ENCODE measurements around the gene LRCH4.

DNA sequence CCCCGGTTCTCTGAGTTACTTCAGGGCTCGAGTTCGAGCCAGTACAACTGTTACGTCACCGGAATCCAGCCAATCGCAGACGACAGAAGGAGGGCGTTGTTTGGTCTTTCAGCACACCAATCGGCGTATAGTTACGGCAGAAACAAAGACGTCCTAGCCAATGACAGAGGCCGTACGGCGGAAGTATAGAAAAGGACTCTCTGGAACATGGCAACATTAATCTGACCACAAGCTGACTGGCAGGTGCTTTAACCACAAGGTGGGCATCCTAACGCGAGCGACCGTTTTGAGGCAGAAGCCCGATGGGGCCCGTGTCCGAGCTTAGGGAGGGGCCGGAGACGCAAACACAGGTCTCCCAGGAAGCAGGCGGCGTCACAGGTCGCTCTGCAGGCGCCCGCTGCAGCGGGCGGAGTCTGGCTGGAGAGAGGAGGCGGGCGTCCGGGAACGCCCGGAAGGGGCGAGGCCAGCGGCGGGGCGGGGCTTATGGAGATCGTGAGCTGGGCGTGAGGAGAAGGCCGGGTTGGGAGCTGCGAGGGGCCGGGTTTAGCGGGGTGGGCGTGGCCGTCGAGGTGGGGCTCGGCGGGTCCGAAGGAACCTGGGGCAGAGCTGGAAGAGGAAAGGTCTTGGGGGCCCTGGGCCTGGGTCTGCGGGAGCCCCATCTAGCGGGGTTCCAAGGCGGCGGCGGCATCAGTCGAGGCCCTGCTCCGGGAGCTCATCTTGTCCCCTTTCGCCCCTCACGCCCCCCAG lies 26.2 kb upstream of the LRCH4 start, which contains the start of gene MOSPD3:
- TF ChIP-seq, protein P1, sequence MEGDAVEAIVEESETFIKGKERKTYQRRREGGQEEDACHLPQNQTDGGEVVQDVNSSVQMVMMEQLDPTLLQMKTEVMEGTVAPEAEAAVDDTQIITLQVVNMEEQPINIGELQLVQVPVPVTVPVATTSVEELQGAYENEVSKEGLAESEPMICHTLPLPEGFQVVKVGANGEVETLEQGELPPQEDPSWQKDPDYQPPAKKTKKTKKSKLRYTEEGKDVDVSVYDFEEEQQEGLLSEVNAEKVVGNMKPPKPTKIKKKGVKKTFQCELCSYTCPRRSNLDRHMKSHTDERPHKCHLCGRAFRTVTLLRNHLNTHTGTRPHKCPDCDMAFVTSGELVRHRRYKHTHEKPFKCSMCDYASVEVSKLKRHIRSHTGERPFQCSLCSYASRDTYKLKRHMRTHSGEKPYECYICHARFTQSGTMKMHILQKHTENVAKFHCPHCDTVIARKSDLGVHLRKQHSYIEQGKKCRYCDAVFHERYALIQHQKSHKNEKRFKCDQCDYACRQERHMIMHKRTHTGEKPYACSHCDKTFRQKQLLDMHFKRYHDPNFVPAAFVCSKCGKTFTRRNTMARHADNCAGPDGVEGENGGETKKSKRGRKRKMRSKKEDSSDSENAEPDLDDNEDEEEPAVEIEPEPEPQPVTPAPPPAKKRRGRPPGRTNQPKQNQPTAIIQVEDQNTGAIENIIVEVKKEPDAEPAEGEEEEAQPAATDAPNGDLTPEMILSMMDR (IDR thresholded peaks at IDR 0.05; ENCODE audit: control extremely low read depth in 1 of 3, insufficient read depth in 1 of 3, low read depth in 1 of 3, low read length in 3 of 3), result no peak
- TF ChIP-seq POLR2A (IDR thresholded peaks at IDR 0.05; ENCODE audit: control extremely low read depth in 1 of 2, low read depth in 2 of 2, low read length in 2 of 2), result peak in 1 of 2 experiments; percentile 93; a peak in 2 of 3 replicates
- no peak for TF ChIP-seq SUZ12 (IDR thresholded peaks at IDR 0.05; ENCODE audit: low read length)
- TF ChIP-seq EZH2 (IDR thresholded peaks at IDR 0.05; ENCODE audit: low read depth, low read length, severe bottlenecking), result no peak
- no peak for TF ChIP-seq EP300 (IDR thresholded peaks at IDR 0.05; ENCODE audit: borderline replicate concordance in 1 of 2, low read depth in 2 of 2, low read length in 2 of 2)
- TF ChIP-seq TBP (IDR thresholded peaks at IDR 0.05; ENCODE audit: low read depth, low read length), result peak; percentile 72

Measured in H1 (cell line).